ENCODE results near the gene ATG4B. TPM values are rescaled to one million over a fixed set of nuclear protein-coding genes. Genes with fewer than 3 reads are reported as not detected.

ATG4B gene
- total RNA-seq, 4 donors from 2014 or later, result 50.5 to 173 (median 88.0) TPM

DNA sequence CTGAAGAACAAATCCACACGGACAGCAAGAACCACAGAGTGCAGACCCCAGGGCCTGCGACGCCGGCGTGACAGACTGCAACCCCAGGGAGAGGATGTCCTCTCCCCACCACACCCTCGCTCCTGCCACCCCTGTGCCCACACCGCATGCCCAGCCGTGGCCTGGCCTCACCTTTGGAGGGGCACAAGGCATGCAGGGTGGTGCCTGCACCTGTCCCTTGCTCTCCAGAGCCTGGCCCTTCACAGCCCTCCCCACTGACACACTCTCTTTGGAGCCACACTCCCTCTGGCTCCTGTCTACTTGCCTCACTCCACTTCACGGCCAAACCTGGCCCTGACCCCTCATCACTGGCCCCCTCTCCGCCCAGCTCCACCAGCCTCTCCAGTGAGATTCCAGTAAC, 9.8 kb upstream of the ATG4B start:
- Histone ChIP-seq H3K4me3 (no peak overlapping the region), H3K9me3 (no peaks in the 10 kb centered on the region), H3K27ac (no peak overlapping the region), H3K4me1 (no peaks in the 10 kb centered on the region), H3K36me3 (peaks cover 24% of the 10 kb centered on the region), H3K27me3 (no peaks in the 10 kb centered on the region)
- no peak for TF ChIP-seq POLR2AphosphoS5 (IDR thresholded peaks at IDR 0.05)
- TF ChIP-seq POLR2A (IDR thresholded peaks at IDR 0.05), result no peak
- no peak for TF ChIP-seq EP300 (IDR thresholded peaks at IDR 0.05)
- TF ChIP-seq, protein P1, sequence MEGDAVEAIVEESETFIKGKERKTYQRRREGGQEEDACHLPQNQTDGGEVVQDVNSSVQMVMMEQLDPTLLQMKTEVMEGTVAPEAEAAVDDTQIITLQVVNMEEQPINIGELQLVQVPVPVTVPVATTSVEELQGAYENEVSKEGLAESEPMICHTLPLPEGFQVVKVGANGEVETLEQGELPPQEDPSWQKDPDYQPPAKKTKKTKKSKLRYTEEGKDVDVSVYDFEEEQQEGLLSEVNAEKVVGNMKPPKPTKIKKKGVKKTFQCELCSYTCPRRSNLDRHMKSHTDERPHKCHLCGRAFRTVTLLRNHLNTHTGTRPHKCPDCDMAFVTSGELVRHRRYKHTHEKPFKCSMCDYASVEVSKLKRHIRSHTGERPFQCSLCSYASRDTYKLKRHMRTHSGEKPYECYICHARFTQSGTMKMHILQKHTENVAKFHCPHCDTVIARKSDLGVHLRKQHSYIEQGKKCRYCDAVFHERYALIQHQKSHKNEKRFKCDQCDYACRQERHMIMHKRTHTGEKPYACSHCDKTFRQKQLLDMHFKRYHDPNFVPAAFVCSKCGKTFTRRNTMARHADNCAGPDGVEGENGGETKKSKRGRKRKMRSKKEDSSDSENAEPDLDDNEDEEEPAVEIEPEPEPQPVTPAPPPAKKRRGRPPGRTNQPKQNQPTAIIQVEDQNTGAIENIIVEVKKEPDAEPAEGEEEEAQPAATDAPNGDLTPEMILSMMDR (IDR thresholded peaks at IDR 0.05), result no peak
- no peak for DNase-seq (ENCODE audit: low spot score in 2 of 2)
- WGBS, result 95% methylated on average over 8 of the region's 10 CpGs

DNA sequence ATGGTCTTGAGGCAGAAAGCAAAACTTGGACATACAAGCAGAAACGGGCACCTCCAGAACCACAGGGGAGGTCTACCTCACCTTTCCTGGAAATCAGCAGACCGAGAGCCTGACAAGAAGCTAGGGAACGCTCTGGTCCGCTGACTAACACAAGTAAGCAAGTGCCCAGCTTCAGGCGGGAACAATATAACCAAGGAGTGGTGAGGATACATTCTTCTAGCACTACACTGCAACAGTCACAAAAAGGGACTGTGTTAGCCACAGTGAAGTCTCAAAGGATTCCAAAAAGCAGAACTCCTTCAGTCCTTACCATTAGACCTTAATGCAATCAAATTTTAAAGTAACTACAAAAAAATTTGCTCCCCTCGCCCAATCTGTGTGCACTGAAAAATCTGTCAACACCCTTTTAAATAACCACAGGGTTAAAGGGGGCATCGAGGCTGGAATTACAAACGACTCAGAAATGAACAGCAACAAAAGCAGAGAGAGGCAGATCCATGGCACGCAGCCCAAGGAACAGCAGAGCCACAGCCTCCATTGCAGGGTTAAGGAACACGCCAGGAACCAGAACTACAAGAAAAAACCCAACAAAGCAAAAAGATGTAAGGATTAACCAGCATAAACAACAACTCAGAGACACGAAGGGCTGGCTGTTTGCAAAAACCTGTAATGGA, 7.6 kb upstream of the ATG4B start:
- Histone ChIP-seq H3K27ac (no peak overlapping the region), H3K4me1 (peaks cover 7% of the 10 kb centered on the region), H3K36me3 (peaks cover 32% of the 10 kb centered on the region), H3K4me3 (no peak overlapping the region), H3K9me3 (no peaks in the 10 kb centered on the region), H3K27me3 (no peaks in the 10 kb centered on the region)
- no peak for DNase-seq (ENCODE audit: low spot score in 2 of 2)
- TF ChIP-seq, protein P1 (IDR thresholded peaks at IDR 0.05), result no peak
- TF ChIP-seq EP300 (IDR thresholded peaks at IDR 0.05) (no peak), POLR2AphosphoS5 (IDR thresholded peaks at IDR 0.05) (no peak), POLR2A (IDR thresholded peaks at IDR 0.05) (no peak)
- 78% methylated on average over 11 of the region's 11 CpGs for WGBS

DNA sequence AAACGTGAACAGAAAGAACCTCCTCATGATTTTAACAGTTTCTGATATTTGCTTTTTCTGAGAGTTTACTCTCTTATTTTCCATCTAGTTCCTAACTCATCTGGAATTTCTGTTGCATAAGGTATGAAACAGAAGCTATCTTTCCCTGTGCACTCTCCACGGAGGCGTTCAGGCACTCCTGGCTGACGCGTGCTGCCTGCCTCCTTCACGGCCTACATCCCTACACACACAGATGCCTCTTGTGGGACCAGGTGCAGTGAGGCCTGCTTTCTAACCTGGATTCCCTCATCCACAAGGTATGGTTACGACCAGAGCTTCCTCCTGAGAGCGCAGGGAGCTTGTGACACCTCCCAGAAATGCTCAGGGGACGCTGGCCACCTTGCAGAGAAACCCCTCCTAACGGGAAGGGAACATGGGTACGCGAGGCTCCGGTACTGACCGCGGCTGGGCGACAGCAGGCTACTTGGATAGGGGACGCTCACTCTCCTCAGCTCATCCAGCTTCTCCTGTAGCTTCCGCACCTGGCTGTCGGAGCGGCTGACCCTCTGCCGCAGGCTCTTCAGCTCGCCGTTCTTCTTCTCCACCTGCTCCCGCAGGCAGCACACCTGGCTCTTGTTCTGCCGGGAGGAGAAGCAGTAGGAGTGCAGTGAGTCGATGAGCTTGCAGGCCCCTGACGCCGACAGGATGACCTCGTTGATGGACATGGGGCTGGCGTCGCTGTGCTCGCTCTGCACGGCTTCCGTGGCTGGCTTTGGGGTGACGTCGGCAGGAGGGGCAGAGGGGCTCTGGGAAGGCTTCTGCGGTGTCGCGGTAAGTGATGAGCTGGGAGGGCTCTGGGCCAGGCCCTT, 4.8 kb upstream of the ATG4B start:
- TF ChIP-seq, protein P1 (IDR thresholded peaks at IDR 0.05), result no peak
- TF ChIP-seq POLR2AphosphoS5 (IDR thresholded peaks at IDR 0.05), result no peak
- no peak for TF ChIP-seq POLR2A (IDR thresholded peaks at IDR 0.05)
- no peak for TF ChIP-seq EP300 (IDR thresholded peaks at IDR 0.05)
- no peaks in the 10 kb centered on the region for H3K27me3 ChIP-seq
- H3K9me3 ChIP-seq, result no peaks in the 10 kb centered on the region
- 94% methylated on average over 29 of the region's 39 CpGs for WGBS
- H3K4me1 ChIP-seq, result peaks cover 21% of the 10 kb centered on the region
- H3K4me3 ChIP-seq, result no peak overlapping the region
- peaks cover 32% of the 10 kb centered on the region for H3K36me3 ChIP-seq
- DNase-seq (ENCODE audit: low spot score in 2 of 2), result no peak
- H3K27ac ChIP-seq, result no peak overlapping the region

DNA sequence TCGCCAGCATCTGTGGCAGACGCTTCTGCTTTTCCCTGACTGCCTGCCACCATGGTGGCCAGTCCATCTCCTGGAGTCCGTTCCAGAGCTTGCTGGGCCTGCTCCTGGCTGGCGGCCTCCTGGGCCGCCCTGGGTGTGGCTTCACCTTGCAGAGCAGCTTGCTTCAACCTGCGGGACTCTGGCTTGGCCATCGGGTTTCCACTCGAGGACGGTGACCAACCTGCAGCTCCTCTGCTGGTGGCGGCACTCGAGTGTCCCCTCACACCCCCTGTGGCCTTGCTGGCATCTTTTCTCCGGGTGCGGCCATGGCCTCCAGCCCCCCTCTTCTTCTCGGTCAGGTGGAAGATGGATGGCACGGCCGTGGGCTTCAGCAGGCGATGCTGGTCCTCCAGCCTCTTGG, 3.9 kb upstream of the ATG4B start:
- TF ChIP-seq EP300 (IDR thresholded peaks at IDR 0.05) (no peak), POLR2A (IDR thresholded peaks at IDR 0.05) (no peak), POLR2AphosphoS5 (IDR thresholded peaks at IDR 0.05) (no peak)
- TF ChIP-seq, protein P1 (IDR thresholded peaks at IDR 0.05), result no peak
- H3K4me1 ChIP-seq, result peaks cover 26% of the 10 kb centered on the region
- no peak for DNase-seq (ENCODE audit: low spot score in 2 of 2)
- H3K27ac ChIP-seq, result no peak overlapping the region
- peaks cover 32% of the 10 kb centered on the region for H3K36me3 ChIP-seq
- no peak overlapping the region for H3K4me3 ChIP-seq
- H3K27me3 ChIP-seq, result no peaks in the 10 kb centered on the region
- WGBS, result 99% methylated on average over 10 of the region's 17 CpGs
- H3K9me3 ChIP-seq, result no peaks in the 10 kb centered on the region

DNA sequence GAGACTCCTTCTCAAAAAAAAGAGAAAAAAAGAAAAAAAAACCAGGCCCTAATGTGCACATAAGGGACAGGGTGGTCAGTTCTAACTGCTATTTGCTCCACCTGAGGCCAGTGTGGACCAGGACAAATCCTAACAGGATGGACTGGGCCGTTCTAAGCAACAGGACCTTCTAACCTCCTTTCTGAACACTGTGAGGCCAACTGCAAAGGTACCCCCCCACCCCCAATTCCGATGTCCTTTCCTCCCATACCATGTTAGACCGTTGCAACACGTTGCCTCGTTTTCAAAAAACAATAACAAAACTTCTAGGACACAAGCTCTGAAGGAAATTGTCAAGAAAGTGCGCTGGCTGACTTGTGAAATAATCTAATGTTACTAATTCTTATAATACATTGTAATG, 1.7 kb upstream of the ATG4B start:
- 26% methylated on average over 6 of the region's 6 CpGs for WGBS
- peaks cover 48% of the 10 kb centered on the region for H3K4me1 ChIP-seq
- H3K27ac ChIP-seq, result no peak overlapping the region

More for the DNA sequence above, 1.7 kb upstream of the ATG4B start:
- H3K9me3 ChIP-seq, result no peaks in the 10 kb centered on the region
- no peaks in the 10 kb centered on the region for H3K27me3 ChIP-seq
- no peak for DNase-seq (ENCODE audit: low spot score in 2 of 2)
- peaks cover 29% of the 10 kb centered on the region for H3K36me3 ChIP-seq
- no peak for TF ChIP-seq POLR2AphosphoS5 (IDR thresholded peaks at IDR 0.05)
- TF ChIP-seq, protein P1 (IDR thresholded peaks at IDR 0.05), result no peak
- TF ChIP-seq POLR2A (IDR thresholded peaks at IDR 0.05), result no peak
- no peak for TF ChIP-seq EP300 (IDR thresholded peaks at IDR 0.05)
- peak overlapping the region; percentile 92 for H3K4me3 ChIP-seq

Data from suprapubic skin (tissue), 4 donors.